NOMO-1 (cell line): ENCODE measurements around the gene NPFFR1.
A peak's percentile ranks its signal among the peaks of the same experiment; 100 is the strongest.

Source experiments
- DNase-seq, 2 experiments: peaks; one replicate each; lab custom pipeline; 2025; ENCODE audit not compliant: unreplicated experiment in 2 of 2; lab: John Stamatoyannopoulos, UW

Gene NPFFR1

DNA sequence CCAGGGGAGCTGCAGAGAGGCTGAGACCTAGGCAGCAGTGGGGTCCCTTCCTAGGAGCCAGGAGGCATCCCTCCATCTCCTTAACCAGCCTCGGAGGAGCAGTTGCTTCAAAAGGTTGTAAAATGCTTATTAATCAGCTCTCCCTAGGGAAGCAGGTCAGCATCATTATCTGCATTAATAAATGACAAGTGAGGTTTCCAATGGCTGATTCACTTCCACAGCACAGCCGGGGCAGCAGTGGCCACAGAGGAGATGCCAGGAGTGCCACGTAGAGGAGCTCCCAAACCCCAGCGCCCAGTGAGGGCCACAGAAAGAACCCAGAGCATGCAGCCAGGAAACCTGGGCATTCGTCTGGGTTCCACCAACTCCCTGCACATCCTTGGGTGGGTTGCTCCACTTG lies 8.2 kb upstream of the NPFFR1 start:
- no peak for DNase-seq

DNA sequence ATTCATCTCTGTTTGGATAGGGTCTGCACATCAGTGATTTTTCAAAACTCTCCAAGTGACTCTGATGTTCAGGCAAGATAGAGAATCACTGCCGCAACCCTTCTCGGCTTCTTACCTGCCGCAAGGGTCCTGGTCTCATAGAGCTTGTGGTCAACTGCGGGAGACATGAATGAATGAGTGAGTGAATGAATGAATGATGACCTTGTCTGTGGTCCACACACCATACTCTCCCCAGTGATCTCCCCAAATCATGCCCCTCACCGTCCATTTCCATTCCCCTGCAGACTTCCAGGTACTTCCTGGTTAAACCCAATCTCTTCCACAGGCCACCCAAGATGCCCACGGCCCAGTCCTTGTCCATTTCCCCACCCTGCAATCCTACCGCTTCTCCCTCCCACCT lies 5.9 kb upstream of the NPFFR1 start:
- DNase-seq: no peak

DNA sequence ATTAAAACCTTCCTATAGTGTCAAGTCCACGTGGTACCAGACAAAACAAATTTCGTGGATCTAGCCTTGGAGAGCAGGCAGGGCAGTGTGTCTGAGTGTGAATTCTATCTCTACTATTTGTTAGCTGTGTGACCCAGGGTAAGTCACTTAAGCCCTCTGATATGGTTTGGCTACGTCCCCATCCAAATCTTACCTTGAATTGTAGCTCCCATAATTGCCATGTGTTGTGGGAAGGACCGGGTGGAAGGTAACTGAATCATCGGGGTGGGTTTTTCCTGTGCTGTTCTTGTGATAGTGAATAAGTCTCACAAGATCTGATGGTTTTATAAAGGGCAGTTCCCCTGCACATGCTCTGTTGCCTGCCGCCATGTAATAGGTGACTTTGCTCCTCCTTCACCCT lies 2.8 kb upstream of the NPFFR1 start:
- no peak for DNase-seq

DNA sequence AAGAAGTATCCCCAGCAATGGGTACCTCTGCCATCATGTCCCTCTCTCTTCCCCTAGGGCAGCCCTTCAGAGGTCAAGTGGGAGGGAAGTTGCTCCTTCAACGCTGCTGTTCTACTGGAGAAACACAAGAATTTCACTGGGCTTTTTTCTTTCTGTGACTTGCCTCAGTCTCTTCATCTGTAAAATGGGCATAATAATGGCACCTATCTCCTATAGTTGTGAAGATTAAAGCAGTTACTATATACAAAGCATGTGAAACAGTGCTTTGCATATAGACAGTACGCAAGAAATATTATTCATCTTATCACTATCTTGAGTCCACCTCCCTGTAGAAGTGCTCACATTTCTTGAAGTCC lies 1.6 kb upstream of the NPFFR1 start:
- no peak for DNase-seq

DNA sequence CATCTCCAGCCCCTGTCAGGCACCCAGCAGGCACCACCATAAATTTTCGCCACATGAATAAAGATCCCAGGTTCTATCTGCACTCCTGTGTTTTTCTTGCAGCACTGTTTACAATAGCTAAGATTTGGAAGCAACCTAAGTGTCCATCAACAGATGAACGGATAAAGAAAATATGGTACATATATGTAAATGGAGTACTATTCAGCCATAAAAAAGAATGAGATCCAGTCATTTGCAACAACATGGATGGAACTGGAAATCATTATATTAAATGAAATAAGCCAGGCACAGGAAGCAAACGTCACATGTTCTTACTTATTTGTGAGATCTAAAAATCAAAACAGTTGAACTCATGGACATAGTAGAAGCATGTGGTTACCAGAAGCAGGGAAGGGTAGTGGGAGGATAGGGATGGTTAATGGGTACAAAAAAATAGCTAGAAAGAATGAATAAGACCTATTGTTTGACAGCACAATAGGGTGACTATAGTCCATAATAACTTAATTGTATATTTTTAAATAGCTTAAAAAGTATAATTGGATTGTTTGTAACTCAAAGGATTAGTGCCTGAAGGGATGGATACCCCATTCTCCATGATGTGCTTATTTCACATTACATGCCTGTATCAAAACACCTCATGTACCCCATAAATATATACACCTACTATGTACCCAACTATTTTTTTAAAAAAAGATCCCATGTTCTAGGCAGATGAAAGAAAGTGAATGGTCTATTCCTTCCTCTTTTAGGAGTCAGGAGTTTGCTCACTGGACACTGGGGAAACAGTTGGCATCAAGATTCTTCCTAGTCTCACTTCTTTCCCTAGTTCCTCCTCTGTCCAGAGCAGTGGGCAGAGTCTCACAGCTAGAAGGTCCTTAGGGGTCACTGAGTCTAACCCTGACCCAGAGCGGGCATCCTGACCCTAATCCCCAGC lies 1.0 kb upstream of the NPFFR1 start:
- no peak for DNase-seq

DNA sequence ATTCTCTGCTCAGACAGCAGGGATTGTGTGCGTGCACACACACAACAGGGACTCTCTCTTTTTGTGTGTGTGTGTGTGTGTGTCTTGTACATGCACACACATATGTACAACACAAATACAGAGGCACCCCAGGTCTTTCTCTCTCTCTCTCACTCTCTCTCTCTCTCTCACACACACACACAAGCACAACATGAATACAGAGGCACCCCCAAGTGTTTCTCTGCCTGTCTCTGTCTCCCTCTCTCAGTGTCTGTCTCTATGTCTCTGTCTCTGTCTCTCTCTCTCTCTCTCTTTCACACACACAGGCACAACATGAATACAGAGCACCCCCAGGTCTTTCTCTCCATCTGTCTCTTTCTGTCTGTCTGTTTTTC lies 746 bp downstream of the NPFFR1 start:
- DNase-seq: no peak

DNA sequence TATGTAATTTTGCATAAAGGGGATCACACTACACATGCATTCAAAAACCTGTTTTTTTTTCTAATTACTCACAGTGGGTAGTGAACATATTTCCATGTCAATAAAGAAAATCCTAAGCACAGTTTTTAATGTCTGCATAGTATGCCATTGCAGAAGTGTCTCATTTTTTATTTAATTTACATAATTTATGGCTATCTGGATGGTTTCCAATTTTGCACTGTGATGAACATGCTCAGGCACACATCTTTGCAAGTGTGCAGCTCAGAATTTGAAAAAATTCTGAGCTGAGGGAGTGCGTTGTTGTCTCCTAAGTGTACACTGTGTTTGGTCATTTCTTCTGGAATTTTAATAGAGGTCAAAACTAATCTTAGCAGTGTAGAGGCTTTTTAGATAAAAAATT lies 2.2 kb downstream of the NPFFR1 start:
- DNase-seq: no peak

DNA sequence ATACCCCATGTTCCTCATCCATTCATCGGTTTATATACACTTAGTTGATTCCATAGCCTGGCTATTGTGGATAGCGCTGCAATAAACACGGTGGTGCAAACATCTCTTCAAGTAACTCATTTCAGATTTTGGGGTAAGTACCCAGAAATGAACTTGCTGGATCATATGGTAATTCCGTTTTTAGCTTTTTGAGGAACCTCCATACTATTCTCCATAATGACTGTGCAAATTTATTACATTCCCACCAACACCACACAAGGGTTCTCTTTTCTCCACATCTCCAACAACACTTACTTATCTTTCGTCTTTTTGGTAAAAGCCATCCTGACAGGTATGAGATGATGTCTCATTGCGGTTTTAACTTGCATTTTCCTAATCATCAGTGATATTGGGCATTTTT lies 3.7 kb downstream of the NPFFR1 start:
- no peak for DNase-seq

DNA sequence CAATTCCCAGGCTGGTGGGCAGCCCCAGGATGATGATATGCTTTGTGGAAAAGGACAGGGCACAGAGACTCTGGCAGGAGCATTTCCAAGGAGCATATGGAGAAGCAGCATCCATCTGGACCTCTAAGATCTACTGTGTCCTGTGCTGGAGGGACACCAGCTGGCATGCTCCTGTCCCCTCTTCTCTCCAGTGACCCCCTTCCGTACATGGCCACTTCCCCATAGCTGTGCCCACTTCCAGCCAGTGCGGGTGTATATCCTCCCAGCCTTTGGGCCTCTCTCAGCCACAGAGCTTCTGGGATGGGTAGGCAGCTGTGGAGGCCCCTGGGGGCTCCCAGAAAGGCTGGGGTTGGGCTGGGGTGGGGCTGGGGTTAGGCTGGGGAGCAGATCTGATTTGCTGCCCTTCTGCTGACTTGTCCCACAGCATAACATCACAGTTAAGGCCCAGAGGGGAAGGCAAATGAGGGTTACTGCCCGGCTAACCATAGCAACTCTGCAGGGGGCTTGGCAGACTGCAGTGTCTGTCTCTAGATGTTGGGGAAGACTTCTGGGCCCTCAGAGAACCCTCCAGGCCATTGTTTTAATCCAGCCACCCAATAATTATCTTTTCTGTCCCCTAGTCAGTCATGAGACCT lies 6.3 kb downstream of the NPFFR1 start:
- DNase-seq: no peak

DNA sequence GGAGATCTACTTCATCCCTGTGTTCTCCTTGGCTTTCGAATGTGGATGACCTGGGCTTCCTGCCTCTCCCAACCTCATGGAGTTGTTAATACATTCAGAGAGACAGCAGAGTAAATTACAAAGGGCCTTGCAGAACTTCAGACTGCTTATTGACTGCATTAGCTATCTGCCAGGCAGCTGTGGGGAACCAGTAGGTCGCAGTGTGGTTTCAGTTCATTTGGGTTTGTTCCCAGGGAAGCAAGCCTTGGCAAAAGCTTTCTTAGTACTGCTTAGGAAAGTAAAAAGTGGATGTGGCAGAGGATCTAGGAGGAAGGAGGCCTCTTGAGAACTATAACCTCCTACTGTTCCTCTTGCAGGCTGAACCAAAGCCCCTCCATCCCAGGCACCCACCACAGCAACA lies 9.2 kb downstream of the NPFFR1 start:
- DNase-seq: peak in 1 of 2 experiments; percentile 12

DNA sequence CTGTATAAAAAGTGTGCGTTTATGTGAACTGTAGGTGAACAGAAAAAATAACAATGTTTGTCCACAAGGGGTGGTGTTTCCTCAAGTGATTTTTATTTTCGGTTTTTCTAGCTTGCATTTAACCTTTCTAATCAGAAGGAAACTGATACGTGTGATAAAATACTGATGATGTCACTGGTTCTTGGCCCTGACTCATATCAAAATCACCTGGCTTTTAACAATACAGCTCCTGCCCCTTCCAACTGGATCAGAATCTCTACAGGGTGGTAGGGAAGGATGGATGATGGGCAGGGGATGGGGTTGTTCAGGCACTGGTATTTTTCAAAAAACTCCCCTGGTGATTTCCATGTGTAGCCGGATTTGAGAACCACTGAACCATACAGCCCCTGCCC lies 10.9 kb downstream of the NPFFR1 start:
- DNase-seq: peak in 1 of 2 experiments; percentile 24

DNA sequence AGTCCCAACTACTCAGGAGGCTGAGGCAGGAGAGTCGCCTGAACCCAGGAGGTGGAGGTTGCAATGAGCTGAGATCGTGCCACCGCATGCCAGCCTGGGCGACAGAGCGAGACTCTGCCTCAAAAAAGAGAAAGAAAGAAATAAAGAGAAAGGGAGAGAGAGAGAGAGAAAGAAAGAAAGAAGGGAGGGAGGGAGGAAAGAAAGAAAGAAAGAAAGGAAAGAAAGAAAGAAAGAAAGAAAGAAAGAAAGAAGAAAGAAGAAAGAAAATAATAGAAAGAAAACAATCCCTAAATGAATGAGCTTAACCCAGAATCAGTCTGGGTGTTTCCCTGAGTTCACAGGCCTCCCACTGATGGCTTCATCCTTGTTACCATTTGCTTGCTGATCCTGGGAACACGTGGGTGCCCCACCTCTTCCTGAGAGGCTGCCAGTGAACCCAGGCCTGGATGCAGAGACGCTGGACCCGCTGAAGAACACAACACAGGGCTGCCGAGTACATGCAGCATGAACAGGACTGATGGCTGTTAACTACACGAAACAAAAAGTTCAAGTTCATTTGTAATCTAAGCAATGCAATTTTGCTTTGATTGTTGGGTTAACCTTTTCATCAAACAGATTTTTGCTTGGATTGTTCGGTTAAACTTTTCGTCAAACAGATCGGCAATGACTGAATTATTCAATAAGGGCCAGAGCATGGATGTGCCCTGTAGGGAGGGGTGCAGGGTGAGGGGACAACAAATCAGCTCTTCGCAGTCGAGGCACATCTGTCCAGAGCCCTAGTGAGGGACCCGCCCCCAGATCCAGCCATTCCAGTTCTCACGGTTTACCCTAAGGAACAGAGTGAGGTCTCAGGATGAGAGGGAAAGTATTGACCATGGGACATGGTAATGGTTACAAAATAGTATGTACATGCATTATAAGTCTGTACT lies 11.5 kb downstream of the NPFFR1 start:
- no peak for DNase-seq

DNA sequence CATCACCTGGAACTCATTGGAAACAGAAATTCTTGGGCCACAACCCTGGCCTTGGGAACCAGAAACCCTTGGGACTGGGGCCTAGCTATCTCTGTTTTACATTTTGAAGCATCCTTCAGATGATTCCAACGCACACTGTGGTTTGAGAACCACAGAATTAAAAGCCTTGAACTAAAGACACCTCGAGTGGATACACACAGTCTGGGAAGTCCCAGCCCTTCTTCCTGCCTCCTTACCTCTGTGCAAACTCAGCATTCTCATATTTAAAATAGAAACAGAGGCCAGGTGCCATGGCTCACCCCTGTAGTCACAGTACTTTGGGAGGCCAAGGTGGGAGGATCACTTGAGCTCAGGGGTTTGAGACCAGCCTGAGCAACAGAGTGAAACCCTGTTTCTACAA lies 12.9 kb downstream of the NPFFR1 start:
- DNase-seq: no peak

DNA sequence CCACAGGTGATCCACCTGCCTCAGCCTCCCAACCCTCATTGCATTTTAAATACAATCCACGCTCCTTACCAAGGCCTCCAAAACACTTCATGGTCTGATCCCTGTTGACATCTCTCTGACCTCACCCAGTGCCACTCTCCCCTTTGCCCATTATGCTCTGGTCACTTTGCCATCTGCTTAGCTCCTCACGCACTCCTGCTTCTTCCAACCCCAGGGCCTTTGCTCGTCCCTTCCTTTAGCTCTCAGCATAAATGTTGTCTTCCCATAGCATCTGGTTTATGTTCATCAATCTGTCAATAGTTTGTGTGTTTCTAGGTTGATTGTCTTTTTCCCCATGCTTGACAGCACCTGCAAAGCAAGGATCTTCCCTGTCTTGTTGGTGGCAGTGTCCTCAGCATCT lies 14.1 kb downstream of the NPFFR1 start:
- DNase-seq: no peak

DNA sequence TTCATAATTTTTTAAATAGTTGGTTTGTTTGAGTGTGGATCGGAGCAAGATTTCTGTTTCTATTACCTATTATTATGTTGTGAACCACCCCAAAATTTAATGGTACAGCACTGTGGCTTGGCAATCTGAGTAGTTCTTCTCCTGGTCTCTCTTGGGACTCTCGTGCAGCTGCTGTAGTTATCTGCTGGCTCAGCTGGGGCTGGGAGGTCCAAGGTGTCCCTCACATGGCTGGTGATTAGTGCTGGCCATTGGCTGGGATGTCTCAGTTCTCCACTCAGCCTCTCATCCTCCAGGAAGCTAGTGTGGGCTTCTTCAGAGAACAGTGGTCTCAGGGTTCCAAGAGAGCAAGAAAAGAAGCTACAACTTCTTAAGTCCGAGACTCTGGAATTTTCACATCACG lies 15.4 kb downstream of the NPFFR1 start:
- no peak for DNase-seq

DNA sequence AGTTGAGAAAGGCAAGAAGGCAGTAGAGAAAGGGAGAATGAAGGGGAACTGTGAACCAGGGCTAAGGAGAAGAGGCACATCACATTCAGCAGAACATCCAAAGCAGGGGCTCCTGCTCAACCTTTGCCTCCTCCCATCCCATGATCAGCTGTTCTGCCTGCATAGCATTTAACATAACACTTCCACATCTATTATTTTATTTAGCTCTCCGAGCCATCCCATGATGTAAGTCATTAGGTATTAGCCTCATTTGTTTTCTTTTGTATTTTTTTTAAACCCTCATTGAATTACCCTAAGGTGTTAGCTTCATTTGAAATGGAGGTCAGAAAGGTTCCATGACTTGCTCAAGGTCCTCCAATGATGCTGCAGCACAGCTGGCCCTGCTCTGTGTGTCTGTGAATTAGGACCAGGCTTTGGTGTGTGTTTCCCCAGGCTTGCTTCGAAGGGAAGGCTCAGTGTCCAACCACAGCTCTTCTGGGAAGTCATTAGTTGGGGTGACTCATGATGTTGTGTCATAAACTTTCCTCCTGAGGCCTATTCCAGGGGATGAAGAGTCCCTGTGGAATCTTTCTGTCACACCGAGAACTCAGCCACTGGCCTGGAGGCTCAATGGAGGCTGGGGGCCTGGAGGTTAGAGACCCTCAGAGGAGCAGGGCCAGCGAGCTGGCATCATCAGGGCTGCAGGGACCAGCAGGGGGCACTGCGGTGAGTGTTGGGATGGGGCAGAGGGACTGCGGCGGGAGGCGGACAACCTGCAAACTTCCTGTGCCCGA lies 16.5 kb downstream of the NPFFR1 start:
- DNase-seq: peak; percentile 21 to 54

DNA sequence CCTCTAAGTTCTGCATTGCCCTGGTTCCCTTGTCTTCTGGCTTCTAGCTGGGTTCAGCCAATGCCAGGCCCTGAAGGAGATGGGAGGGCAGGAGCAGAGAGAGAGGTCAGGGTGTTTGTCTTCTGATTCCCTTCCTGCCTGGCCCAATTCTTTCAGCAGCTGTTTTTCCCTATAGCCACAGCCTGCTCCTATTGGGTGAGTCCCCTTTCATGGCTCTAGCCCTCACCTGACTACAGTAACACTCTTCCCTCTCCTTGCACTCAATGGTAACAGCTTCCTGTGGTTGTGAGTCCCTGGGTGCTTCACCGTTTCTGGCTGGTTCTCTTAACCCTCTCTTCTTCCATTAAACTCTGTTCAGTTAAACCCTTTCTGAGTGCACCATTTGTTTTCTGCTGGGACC lies 17.1 kb downstream of the NPFFR1 start:
- no peak for DNase-seq

DNA sequence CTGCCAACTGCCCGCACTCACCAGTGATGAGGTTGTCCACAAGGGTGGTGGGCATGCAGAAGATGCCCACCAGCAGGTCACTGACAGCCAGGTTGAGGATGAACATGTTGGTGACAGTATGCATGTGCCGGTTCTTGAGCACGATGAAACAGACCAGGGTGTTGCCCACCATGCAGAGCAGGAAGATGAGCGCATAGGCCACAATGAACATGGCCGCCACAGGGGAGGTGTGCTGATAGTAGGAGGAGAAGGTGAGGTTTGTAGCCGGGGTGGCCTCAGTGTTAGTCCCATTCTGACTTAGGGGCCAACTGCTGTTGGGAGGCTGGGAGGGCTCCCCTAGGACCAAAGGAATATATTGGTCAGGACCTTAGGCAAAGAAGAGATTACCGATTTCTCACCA lies 17.7 kb downstream of the NPFFR1 start:
- no peak for DNase-seq

DNA sequence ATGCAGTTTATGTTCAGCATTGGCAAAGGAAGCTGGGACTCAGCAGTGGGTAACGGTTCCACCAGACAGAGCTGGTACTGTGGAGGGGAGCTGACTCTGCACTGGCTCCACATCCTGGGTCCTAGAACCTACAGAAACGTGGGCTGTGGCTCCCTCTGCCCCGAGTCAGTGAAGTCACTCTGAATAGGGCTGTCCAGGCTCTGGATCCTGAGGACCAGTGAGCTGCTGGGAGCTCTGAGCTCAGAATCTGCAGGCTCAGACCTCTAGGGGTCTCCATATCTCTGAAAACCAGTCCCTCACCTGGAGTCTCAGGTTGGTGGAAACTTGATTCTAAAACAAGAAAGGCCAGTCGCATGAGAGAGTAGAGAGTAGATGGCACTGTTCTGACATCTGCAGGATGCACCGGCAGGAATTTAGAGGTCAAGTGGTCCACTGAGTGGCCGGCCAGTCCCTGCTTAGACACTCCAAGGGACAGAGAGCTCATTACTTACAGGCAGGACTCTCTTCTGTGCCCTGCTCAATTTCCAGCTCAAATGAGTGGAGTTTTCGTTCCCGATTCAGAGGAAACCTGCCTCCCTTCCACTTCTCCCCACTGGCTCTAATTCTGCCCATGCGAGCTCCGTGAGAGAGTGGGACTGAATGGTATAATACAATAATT lies 18.6 kb downstream of the NPFFR1 start:
- no peak for DNase-seq

DNA sequence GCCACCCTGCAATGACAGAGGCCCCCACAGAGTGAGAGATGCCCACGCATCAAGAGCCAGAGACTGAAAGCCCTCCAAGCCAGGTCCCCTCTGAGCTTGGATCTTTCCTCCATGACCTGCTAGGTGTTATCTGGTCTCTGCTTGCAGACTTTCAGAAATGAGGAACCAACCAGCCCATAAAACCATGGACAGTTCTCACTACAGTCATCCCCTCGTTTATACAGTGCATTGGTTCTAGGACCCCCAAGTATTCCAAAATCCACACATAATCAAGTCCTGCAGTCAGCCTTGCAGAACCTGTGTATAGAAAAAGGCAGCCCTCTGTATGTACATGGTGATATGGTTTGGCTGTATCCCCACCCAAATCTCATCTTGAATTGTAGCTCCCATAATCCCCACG lies 23.1 kb downstream of the NPFFR1 start:
- DNase-seq: no peak
